HG03378 (cell line): Measurements from ENCODE around the gene LRRC10.
"Not testable (repeated sequence)": the region's sequence is repeated elsewhere in the genome, so short reads cannot be mapped to it uniquely, and the experiment has no call there.

Source experiments
- ATAC-seq: cut with Tn5 transposase; IDR thresholded peaks from one replicate; pipeline ENCODE4 v1.9.1; 2021; ENCODE audit warnings: mild to moderate bottlenecking, moderate library complexity; ENCODE audit not compliant: unreplicated experiment

LRRC10 gene

GRCh38 chr12:69620077-69620476 is 9.4 kb upstream of the LRRC10 start:
- no peak for ATAC-seq

DNA sequence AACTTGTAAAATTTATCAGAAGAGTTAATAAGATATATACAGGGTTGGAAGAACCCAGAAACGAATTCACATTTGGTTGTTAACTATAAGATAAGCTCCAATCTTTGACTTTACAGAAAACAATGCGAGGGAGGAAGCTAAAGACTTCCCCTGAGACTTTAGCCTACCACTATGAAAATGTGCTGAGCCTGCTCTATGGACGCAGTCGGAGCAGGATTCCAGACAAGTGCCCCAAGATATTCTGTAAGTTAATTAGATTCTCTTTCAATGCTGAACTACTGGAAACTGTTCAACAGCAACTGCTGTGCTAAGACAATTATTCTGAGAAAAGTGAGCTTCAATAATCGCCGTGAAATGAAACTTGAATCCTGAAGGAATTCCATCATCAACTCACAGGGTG is 8.3 kb upstream of the LRRC10 start:
- ATAC-seq = no peak

DNA sequence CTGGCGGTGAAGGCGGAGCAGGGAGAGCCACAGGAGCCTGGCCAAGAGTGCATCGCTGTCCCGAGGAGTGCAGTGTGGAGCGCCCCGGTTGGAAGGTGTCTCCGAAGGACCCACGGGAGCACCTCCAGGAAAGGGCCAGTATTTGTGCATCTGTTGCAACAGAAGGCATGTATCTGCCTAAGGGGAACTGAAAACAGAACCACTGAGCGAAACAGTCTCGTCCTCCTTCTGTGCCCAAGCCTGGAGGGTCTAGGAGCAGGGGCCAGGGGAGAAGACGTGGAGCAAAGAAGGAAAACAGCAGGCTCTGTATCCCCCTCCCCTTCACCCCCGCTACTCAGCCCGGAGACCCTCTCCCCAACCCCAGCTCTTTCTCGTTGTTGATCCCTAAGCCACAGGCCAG is 5.3 kb upstream of the LRRC10 start:
- no peak for ATAC-seq

- no peak for ATAC-seq
These were observed 2.6 kb upstream of the LRRC10 start for GRCh38 chr12:69613351-69613750.

DNA sequence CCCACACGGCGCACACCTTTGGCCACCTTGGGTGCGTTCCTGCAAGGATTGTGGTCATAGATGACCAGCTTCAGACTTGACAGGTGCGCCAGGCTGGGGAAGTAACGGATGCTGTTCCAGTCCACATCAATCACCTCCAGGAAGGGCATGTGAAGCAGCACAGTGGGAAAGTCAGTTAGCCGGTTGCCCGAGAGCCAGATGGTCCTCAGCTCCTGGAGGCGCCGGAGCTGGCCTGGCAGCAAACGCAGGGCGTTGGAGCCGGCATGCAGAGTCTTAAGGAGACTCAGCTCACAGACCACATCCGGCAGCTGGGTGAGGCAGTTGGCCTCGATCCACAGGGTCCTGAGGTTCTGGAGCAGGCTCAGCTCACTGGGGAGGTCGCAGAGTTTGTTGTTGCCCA is 581 bp downstream of the LRRC10 start:
- ATAC-seq = no peak

DNA sequence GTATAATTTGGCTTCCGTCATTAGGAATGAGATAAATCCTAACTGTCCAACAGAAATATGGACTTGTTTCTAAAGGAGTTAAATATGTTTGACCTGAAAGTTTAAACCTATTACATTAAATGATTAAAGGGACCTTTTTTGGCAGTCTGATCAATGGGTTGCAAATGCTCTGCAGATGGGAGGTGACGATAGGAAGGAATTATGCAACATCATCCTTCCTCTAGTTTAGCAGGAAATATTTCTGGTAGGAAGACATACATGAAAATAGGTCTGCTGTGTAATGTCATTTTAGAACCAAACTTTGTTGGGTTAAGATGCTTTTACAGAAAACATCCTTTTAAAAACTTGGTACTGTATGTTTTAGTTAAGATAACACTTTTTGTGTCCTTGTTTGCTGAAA is 2.6 kb downstream of the LRRC10 start:
- no peak for ATAC-seq

- ATAC-seq = not testable (repeated sequence)
These were observed 6.4 kb downstream of the LRRC10 start for GRCh38 chr12:69604275-69604674.

DNA sequence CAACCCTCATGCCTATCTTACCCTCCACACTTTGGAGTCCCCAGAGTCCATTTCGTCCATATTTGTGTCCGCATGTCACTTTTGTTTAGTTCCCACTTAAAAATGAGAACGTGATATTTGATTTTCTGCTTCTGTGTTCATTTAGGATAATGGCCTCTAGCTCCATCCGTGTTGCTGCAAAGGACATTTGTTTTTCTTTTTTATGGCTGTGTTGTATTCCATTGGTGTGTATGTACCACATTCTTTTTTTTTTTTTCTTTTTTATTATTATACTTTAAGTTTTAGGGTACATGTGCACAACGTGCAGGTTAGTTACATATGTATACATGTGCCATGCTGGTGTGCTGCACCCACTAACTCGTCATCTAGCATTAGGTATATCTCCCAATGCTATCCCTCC is 7.2 kb downstream of the LRRC10 start:
- not testable (repeated sequence) for ATAC-seq

DNA sequence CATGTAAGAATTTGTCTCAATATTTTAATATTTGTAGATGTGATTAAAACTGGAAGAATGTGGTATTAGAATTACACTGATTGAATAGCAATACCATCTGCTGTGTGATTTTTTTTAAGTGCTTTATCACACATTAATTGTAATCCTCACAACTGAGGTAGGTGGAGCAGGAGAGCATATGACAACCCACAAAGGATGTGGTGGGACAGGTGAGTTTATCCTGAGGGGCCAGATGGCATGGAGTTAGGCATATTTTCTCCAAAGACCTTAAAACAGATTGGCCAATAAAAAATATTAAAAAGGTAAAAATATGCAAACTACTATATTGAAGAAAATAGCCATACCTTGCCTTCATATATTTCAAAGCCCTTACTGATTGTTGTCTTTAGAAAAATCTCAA is 7.8 kb downstream of the LRRC10 start:
- no peak for ATAC-seq

DNA sequence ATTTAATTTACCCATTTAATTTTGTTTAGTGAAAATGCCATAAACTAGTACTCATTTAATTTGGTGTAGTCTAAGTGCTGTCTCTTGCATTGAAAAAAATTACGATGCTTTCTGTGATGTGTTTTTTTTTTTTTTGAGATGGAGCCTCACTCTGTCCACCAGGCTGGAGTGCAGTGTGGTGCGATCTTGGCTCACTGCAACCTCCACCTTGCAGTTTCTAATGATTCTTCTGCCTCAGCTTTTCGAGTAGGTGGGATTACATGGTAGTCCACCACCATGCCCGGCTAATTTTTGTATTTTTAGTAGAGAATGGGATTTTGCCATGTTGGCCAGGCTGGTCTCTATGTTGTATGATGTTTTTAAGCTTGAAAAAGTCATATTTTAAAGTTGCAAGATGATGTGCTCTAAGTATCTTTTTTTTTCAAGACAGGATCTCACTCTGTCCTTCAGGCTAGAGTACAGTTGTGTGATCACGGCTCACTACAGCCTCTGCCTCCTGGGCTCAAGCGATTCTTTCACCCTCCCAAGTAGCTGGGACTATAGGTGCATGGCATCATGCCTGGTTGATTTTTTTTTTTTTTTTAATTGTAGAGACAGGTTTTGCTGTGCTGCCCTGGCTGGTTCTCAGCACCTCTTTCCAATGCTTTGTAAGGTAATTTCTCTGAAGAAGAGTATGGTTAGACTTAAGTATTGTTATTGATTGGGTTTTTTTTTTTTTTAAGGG is 8.6 kb downstream of the LRRC10 start:
- ATAC-seq = no peak

- ATAC-seq = no peak
These were observed 9.9 kb downstream of the LRRC10 start for GRCh38 chr12:69600804-69601203.

- no peak for ATAC-seq
These were observed 12.4 kb downstream of the LRRC10 start for GRCh38 chr12:69598174-69598753.

DNA sequence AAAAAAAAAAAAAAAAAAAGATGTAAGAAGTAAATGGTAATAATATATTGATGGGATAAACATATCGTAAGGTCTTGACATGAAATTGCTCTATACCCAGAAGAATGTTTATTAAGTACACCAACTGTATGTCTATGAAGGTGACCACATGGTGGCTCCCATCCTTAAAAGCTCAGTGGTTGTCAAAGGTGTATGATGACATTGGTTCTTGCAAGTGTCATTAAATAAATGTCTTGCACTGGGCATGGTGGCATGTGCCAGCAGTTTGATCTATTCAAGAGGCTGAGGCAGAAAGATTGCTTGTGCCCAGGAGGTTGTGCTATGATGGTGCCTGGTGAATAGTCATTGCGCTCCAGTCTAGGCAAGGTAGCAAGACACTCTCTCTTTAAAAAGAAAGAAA is 15.0 kb downstream of the LRRC10 start:
- ATAC-seq = no peak

GRCh38 chr12:69589082-69589481 is 21.6 kb downstream of the LRRC10 start:
- ATAC-seq = no peak

- ATAC-seq = no peak
These were observed 22.2 kb downstream of the LRRC10 start for GRCh38 chr12:69588527-69588926.

- ATAC-seq = peak; percentile 91
These were observed 25.3 kb downstream of the LRRC10 start, which contains the start of gene CCT2 for GRCh38 chr12:69585189-69586062. TSS of gene CCT2 (plus strand) at chr12:69585459. CDS start at chr12:69585522, 63 bp downstream.

DNA sequence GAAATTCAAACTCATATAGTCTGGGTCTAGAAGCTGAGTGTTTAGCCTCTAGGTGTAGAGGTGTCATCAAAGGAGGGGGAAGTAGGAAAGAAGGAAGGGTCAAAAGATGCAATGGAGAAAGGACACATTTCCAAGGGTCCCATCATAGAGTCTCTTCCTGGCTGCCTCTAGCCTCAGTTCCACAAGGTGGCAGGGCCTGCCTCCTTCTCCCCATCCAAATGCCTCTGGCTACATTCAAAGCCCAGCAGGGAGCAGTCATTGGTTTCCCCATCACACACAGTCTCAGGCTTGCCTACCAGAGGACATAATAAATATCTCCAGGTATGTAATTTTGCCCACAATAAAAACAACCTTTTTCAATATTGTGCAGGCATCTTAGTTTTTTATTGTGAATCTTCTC is 27.5 kb downstream of the LRRC10 start:
- ATAC-seq = no peak

DNA sequence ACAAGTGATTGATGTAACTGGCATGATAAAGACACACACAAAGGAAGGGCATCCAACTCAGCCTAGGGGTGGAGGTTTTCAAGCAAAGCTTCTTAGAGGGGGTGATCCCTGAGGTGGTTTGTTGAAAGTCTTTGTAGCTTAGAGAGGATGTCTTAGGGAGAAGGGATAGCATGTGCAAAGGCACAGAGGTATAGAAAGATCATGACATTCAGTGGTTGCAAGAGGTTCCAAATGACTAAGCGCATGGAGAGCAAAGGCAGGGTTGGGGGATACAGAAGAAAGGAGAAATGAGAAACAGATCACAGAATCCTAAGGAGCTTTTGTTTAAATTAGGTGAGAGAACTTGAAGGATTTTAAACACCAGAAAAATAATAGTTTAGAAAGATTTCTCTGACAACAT is 30.6 kb downstream of the LRRC10 start:
- no peak for ATAC-seq

DNA sequence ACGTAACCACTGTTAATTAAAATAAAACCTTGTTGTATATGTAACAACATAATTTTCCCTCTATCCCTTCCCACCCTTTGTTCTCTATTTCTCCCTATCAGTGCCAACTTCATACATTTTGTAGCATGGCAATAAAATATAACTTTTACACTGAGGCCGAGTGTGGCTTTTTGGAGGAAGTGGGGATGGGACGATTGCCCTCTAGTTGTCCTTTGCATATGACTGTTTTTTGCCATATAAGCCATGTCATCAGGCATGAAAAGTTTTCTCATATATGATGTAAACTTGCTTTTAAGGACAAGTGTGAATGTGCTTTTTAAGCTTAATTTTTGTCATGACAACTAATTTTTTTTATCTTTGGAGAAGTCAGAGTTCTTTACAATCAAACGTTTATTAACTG is 31.7 kb downstream of the LRRC10 start:
- no peak for ATAC-seq

GRCh38 chr12:69578283-69578682 is 32.4 kb downstream of the LRRC10 start:
- no peak for ATAC-seq

GRCh38 chr12:69575346-69575745 is 35.4 kb downstream of the LRRC10 start:
- no peak for ATAC-seq
